Activated effector memory CD4-positive, alpha-beta T cell treated with anti-CD3 and anti-CD28 coated beads, Interleukin-2, amount 50 U/mL, for 16 hours (primary cell): ENCODE data around the gene KRTCAP2.
"Not testable (repeated sequence)": the region's sequence is repeated elsewhere in the genome, so short reads cannot be mapped to it uniquely, and the experiment has no call there.

Experiments used
- DNase-seq: peaks from one replicate; pipeline ENCODE4 v3.0.0-alpha.2; 2020

Gene KRTCAP2

GRCh38 chr1:155198547-155198906, 25.4 kb upstream of the KRTCAP2 start:
- no peak for DNase-seq

GRCh38 chr1:155197901-155198546, 24.9 kb upstream of the KRTCAP2 start:
- DNase-seq: no peak

- DNase-seq: no peak
Measured at GRCh38 chr1:155196893-155197638, 24.0 kb upstream of the KRTCAP2 start.

GRCh38 chr1:155196103-155196892, 23.2 kb upstream of the KRTCAP2 start:
- DNase-seq: no peak

- no peak for DNase-seq
Measured at GRCh38 chr1:155195201-155196102, 22.3 kb upstream of the KRTCAP2 start.

GRCh38 chr1:155193991-155194240, 20.8 kb upstream of the KRTCAP2 start:
- DNase-seq: not testable (repeated sequence)

- DNase-seq: peak; percentile 91
Measured at GRCh38 chr1:155193275-155193990, 20.3 kb upstream of the KRTCAP2 start.

- DNase-seq: no peak
Measured at GRCh38 chr1:155192346-155193274, 19.5 kb upstream of the KRTCAP2 start.

- DNase-seq: no peak
Measured at GRCh38 chr1:155191904-155192303, 18.8 kb upstream of the KRTCAP2 start.

- not testable (repeated sequence) for DNase-seq
Measured at GRCh38 chr1:155189926-155190325, 16.8 kb upstream of the KRTCAP2 start.

GRCh38 chr1:155188268-155188667, 15.2 kb upstream of the KRTCAP2 start:
- DNase-seq: no peak

- DNase-seq: no peak
Measured at GRCh38 chr1:155187456-155187891, 14.4 kb upstream of the KRTCAP2 start.

- DNase-seq: no peak
Measured at GRCh38 chr1:155186794-155187455, 13.8 kb upstream of the KRTCAP2 start.

- DNase-seq: no peak
Measured at GRCh38 chr1:155186067-155186793, 13.1 kb upstream of the KRTCAP2 start.

- DNase-seq: no peak
Measured at GRCh38 chr1:155185783-155186066, 12.6 kb upstream of the KRTCAP2 start.

- no peak for DNase-seq
Measured at GRCh38 chr1:155184835-155185782, 12.0 kb upstream of the KRTCAP2 start.

- no peak for DNase-seq
Measured at GRCh38 chr1:155184351-155184811, 11.3 kb upstream of the KRTCAP2 start.

- DNase-seq: no peak
Measured at GRCh38 chr1:155183775-155184221, 10.7 kb upstream of the KRTCAP2 start.
